HG02884 (cell line): ENCODE results near the gene FAU.

Source experiments
- ATAC-seq: cut with Tn5 transposase; IDR thresholded peaks from one replicate; pipeline ENCODE4 v1.9.1; 2021; ENCODE audit warnings: mild to moderate bottlenecking, moderate library complexity; ENCODE audit not compliant: unreplicated experiment

FAU gene

GRCh38 chr11:65109231-65110198, 12.4 kb downstream of the FAU start:
- no peak for ATAC-seq

GRCh38 chr11:65108469-65109123, 13.3 kb downstream of the FAU start:
- no peak for ATAC-seq

GRCh38 chr11:65107751-65108468, 14.0 kb downstream of the FAU start:
- ATAC-seq = no peak

GRCh38 chr11:65107078-65107477, 14.9 kb downstream of the FAU start:
- ATAC-seq = no peak

GRCh38 chr11:65104628-65105027, 17.3 kb downstream of the FAU start:
- no peak for ATAC-seq

GRCh38 chr11:65103476-65103875, 18.5 kb downstream of the FAU start:
- no peak for ATAC-seq

- ATAC-seq = no peak
These were observed 19.5 kb downstream of the FAU start for GRCh38 chr11:65102142-65103095.

GRCh38 chr11:65100674-65101350, 21.1 kb downstream of the FAU start:
- ATAC-seq = no peak

GRCh38 chr11:65096926-65097325, 25.0 kb downstream of the FAU start:
- ATAC-seq = no peak

- peak; percentile 75 for ATAC-seq
These were observed 25.7 kb downstream of the FAU start, which contains the start of gene VPS51 for GRCh38 chr11:65095974-65096806. VPS51 (plus strand) TSS chr11:65096214; CDS start chr11:65096251, 37 bp downstream.

GRCh38 chr11:65095427-65095826, 26.5 kb downstream of the FAU start:
- no peak for ATAC-seq

GRCh38 chr11:65090628-65091027, 31.3 kb downstream of the FAU start:
- ATAC-seq = no peak

- no peak for ATAC-seq
These were observed 32.3 kb downstream of the FAU start for GRCh38 chr11:65089621-65090020.

- no peak for ATAC-seq
These were observed 34.1 kb downstream of the FAU start for GRCh38 chr11:65087827-65088226.

GRCh38 chr11:65087216-65087615, 34.7 kb downstream of the FAU start:
- ATAC-seq = no peak

- ATAC-seq = no peak
These were observed 35.1 kb downstream of the FAU start for GRCh38 chr11:65086809-65087208.

GRCh38 chr11:65085446-65085845, 36.5 kb downstream of the FAU start:
- no peak for ATAC-seq

GRCh38 chr11:65084598-65085375, 37.1 kb downstream of the FAU start:
- no peak for ATAC-seq
